ENCODE results near the gene ITGB7. TPM values are rescaled to one million over a fixed set of nuclear protein-coding genes. Genes with fewer than 3 reads are reported as not detected.

ITGB7 gene
- total and polyA plus RNA-seq, 9 of the 15 experiments (the other 6 are each of a cell fraction or from before 2014, with no cell fraction given) = 0.06 to 2.0 (median 0.67) TPM

DNA sequence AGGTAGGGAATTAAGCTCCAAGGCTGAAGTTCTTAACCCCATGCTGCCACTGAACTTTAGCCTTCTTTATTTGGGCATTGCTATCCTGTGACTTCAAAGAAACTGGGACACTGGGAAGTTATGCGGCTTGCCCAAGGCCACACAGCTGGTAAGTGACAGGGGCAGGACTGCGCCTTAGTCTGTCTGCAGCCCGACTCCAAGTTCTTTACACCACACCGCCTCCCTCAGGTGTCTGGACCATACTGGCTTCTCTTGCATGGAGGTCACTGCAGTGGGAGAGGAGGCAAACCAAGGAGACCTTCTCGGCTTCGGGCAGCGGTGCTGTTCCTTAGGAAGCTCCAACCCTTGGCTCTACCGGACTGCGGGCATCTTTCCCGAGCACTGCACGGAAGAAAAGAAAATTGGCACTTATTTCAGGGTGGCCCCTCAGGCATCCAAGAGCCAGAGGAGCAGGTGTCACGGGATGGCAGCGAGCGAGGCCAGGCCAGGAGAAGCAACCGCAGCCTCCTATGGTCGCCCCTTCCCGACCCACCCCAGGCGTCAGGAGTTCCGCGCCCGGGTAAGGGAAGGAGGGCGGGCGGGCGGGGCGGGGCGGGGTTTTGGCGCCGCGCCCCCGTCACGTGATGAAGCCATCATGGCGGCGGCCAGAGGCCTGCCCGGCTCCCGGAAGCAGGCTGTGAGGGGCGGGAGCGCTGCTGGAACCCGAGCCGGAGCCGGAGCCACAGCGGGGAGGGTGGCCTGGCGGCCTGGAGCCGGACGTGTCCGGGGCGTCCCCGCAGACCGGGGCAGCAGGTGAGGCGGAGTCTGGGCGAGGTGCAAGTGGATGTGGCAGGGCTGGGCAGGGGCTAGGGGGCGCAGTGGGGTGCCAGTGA, 44.7 kb upstream of the ITGB7 start (continued):
- TF ChIP-seq ZBTB49 (CRISPR knock-in tag; IDR thresholded peaks at IDR 0.05; ENCODE audit: borderline replicate concordance) (no peak), ZNF263 (CRISPR knock-in tag; IDR thresholded peaks at IDR 0.05; ENCODE audit: borderline replicate concordance) (no peak), TCF15 (CRISPR knock-in tag; IDR thresholded peaks at IDR 0.05) (no peak), NUFIP1 (IDR thresholded peaks at IDR 0.05; ENCODE audit: partially characterized antibody) (no peak), OTX1 (CRISPR knock-in tag; IDR thresholded peaks at IDR 0.05) (0 out of 2 replicates have a peak, but pooled peaks have one; percentile 59), CEBPG (CRISPR knock-in tag; IDR thresholded peaks at IDR 0.05) (no peak), CEBPG (tag; conservative IDR thresholded peaks at IDR 0.05 in 1 of 2, IDR thresholded peaks at IDR 0.05 in 1 of 2) (no peak), NR2F6 (CRISPR knock-in tag; IDR thresholded peaks at IDR 0.05) (no peak), PML (IDR thresholded peaks at IDR 0.05; ENCODE audit: low read length) (0 out of 2 replicates have a peak, but pooled peaks have one; percentile 26), RFX5 (IDR thresholded peaks at IDR 0.05; ENCODE audit: low read depth, low read length) (no peak), SLC30A9 (CRISPR knock-in tag; IDR thresholded peaks at IDR 0.05) (no peak), ZNF609 (CRISPR knock-in tag; IDR thresholded peaks at IDR 0.05; ENCODE audit: borderline replicate concordance) (no peak), ZNF507 (tag; conservative IDR thresholded peaks at IDR 0.05) (no peak), PURB (CRISPR knock-in tag; IDR thresholded peaks at IDR 0.05; ENCODE audit: low read depth) (no peak)
- TF ChIP-seq, protein P1, sequence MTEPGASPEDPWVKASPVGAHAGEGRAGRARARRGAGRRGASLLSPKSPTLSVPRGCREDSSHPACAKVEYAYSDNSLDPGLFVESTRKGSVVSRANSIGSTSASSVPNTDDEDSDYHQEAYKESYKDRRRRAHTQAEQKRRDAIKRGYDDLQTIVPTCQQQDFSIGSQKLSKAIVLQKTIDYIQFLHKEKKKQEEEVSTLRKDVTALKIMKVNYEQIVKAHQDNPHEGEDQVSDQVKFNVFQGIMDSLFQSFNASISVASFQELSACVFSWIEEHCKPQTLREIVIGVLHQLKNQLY (CRISPR knock-in tag; conservative IDR thresholded peaks at IDR 0.05) = no peak
- TF ChIP-seq, protein P2, sequence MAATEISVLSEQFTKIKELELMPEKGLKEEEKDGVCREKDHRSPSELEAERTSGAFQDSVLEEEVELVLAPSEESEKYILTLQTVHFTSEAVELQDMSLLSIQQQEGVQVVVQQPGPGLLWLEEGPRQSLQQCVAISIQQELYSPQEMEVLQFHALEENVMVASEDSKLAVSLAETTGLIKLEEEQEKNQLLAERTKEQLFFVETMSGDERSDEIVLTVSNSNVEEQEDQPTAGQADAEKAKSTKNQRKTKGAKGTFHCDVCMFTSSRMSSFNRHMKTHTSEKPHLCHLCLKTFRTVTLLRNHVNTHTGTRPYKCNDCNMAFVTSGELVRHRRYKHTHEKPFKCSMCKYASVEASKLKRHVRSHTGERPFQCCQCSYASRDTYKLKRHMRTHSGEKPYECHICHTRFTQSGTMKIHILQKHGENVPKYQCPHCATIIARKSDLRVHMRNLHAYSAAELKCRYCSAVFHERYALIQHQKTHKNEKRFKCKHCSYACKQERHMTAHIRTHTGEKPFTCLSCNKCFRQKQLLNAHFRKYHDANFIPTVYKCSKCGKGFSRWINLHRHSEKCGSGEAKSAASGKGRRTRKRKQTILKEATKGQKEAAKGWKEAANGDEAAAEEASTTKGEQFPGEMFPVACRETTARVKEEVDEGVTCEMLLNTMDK (IDR thresholded peaks at IDR 0.05; ENCODE audit: borderline replicate concordance, insufficient read depth, low read depth, low read length, poor library complexity, severe bottlenecking) = no peak
